ENCODE data around the gene ELMOD3.

DNA sequence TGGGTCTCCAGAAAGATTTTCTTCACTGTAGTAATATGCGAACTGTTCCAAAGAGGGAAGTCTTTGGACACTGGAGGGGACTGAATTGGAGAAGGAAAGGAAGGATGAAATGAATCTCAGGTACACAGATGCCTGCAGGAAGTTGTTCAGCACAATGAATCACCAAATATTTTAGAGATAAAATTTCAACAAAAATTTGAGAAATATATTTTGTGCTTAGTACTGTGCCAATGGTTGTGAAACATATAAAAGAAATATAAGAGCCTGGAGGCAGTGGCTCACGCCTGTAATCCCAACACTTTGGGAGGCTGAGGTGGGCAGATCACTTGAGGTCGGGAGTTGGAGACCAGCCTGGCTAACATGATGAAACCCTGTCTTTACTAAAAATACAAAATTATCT lies 3.2 kb downstream of the ELMOD3 start:
- no peak for TF ChIP-seq POLR2A (IDR thresholded peaks at IDR 0.05)
- TF ChIP-seq, protein P1, sequence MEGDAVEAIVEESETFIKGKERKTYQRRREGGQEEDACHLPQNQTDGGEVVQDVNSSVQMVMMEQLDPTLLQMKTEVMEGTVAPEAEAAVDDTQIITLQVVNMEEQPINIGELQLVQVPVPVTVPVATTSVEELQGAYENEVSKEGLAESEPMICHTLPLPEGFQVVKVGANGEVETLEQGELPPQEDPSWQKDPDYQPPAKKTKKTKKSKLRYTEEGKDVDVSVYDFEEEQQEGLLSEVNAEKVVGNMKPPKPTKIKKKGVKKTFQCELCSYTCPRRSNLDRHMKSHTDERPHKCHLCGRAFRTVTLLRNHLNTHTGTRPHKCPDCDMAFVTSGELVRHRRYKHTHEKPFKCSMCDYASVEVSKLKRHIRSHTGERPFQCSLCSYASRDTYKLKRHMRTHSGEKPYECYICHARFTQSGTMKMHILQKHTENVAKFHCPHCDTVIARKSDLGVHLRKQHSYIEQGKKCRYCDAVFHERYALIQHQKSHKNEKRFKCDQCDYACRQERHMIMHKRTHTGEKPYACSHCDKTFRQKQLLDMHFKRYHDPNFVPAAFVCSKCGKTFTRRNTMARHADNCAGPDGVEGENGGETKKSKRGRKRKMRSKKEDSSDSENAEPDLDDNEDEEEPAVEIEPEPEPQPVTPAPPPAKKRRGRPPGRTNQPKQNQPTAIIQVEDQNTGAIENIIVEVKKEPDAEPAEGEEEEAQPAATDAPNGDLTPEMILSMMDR (IDR thresholded peaks at IDR 0.05): no peak
- TF ChIP-seq EP300 (IDR thresholded peaks at IDR 0.05; ENCODE audit: low read depth): no peak
- TF ChIP-seq POLR2AphosphoS5 (IDR thresholded peaks at IDR 0.05): no peak
